ENCODE measurements around the gene UBAC1. TPM values are rescaled to one million over a fixed set of nuclear protein-coding genes. Genes with fewer than 3 reads are reported as not detected.
"Not testable (repeated sequence)": the region's sequence is repeated elsewhere in the genome, so short reads cannot be mapped to it uniquely, and the experiment has no call there.

The UBAC1 gene
- polyA plus RNA-seq, 4 donors, result 28.4 to 38.1 (median 34.6) TPM

DNA sequence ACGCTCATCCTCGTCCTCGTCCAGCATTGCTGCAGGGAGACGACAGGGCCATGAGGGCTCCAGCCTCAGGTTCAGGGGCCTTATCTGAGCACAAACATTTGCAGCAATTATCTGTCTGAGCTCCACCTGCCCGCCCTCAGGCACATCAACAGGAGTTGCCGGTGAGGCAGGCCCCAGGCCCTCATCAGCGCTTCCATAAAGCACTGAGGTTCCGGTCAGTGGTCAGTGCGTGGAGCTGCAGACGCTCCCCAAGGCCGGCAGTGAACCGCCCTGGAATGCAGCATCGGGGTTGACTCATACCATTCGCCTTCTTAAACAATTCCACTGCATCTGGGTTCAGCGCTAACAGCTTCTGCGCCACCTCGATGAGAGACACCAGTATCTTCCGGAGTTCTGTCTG is 15.2 kb downstream of the UBAC1 start:
- DNase-seq (ENCODE audit: low read depth in 4 of 4, low spot score in 2 of 4), result no peak

GRCh38 chr9:135944444-135945252 is 16.5 kb downstream of the UBAC1 start:
- DNase-seq (ENCODE audit: low read depth in 4 of 4, low spot score in 2 of 4), result no peak

GRCh38 chr9:135943604-135944003 is 17.6 kb downstream of the UBAC1 start:
- not testable (repeated sequence) for DNase-seq (ENCODE audit: low read depth in 4 of 4, low spot score in 2 of 4)

GRCh38 chr9:135941288-135941995 is 19.7 kb downstream of the UBAC1 start:
- no peak for DNase-seq (ENCODE audit: low read depth in 4 of 4, low spot score in 2 of 4)

DNA sequence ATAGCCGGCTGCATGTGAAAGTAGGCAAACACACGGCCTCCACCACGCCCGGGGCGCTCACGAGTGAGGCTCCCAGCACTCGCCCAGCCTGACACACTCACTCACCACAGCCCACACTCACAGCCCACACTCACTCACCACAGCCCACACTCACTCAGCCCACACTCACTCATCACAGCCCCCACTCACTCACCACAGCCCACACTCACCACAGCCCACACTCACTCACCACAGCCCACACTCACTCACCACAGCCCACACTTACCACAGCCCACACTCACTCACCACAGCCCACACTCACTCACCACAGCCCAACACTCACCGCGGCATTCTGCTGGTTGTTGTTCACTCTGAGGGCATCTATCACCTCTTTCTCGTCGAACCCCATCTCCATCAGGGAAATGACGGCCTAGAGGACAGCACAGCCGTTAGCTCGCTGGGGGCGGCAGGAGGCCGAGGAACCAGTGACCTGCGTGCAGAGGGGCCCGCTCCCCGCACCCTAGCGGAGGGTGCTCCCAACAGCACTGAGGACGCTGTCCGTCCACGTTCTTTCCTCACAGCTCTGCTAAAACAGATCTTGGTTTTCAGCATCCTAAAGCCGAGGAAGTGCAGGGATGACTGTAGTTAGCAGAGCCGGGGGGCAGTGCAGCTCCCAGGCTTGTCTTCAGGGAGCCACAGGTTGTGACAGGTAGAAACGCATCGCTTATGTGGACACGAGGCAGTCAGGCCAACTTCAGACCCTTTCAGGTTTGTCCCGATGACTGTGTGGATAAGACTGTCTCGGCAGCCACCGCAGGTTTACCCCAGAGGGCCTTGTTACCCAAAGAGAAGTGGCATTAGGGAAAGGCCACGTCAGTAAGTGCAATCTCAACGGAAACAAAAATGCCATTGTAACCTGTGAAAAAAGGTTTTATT is 21.6 kb downstream of the UBAC1 start:
- no peak for DNase-seq (ENCODE audit: low read depth in 4 of 4, low spot score in 2 of 4)

DNA sequence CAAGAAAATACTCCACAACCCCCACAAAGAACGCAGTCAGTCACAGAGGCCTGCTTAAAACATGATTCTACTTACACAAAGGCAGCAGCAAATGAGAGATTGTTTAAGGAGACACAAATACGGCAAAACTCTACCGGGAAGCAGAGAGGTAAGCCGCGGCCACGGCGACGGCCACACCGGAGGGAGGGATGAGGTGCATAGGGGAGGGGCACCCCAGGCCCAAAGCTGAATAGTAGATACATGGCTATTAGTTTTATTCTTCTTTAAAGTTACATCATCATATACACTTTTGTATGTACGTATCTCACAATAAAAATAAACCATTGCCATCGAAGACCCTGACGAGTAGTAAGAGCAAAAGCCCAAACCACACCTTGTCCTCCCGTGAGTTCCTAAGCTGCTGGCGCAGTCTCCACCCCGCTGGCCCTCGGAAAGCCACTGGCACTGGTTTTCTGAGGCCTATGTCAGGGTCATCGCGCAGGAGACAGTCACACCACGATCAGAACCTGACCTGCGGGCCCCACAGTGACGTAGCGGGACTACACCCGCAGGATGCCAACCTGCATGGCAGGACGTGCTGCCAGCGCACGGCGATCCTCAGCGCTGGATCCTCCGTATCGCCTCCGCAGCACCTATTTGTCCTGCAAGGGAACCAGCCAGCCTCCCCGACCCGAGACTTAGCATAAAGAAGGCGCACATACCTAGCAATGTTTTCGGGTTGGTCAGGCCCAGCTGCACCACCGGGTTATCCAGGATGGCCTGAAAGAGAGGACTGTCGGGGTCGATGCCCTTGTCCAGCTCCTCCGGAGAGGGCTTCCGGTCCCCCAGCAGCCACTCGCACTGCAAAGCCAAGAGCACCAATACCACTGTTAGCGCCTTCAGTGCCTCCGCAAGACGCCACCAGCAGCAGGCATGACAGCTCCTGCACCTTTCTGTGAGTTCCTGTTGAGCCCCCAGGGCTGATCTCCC is 23.4 kb downstream of the UBAC1 start:
- DNase-seq (ENCODE audit: low read depth in 4 of 4, low spot score in 2 of 4), result no peak

DNA sequence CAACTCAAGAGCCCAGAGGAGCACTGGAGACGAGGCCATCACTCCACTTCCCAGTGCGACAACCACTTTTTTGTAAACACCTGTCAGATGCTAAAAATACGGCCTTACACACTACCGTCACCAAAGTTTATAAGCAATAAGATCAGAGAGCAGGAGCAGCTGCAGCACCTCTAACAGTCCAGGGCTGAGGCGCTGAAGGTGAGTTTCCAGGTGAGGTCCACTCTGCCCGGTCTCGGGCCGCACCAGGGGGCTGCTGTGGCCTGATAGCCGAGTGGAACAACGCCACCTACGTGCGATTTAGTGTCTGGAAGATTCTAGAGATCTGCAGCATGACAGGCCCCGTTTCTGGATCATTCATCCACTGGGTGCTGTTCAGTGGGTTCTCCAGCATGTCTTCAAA is 28.1 kb downstream of the UBAC1 start:
- DNase-seq (ENCODE audit: low read depth in 4 of 4, low spot score in 2 of 4), result no peak

GRCh38 chr9:135932656-135933055 is 28.5 kb downstream of the UBAC1 start:
- DNase-seq (ENCODE audit: low read depth in 4 of 4, low spot score in 2 of 4), result no peak

GRCh38 chr9:135931349-135931820 is 29.8 kb downstream of the UBAC1 start:
- DNase-seq (ENCODE audit: low read depth in 4 of 4, low spot score in 2 of 4), result no peak

GRCh38 chr9:135930446-135931345 is 30.5 kb downstream of the UBAC1 start:
- DNase-seq (ENCODE audit: low read depth in 4 of 4, low spot score in 2 of 4), result no peak

- DNase-seq (ENCODE audit: low read depth in 4 of 4, low spot score in 2 of 4), result no peak
Measured at GRCh38 chr9:135929656-135930445, 31.3 kb downstream of the UBAC1 start.

- DNase-seq (ENCODE audit: low read depth in 4 of 4, low spot score in 2 of 4), result no peak
Measured at GRCh38 chr9:135928731-135929655, 32.2 kb downstream of the UBAC1 start.

DNA sequence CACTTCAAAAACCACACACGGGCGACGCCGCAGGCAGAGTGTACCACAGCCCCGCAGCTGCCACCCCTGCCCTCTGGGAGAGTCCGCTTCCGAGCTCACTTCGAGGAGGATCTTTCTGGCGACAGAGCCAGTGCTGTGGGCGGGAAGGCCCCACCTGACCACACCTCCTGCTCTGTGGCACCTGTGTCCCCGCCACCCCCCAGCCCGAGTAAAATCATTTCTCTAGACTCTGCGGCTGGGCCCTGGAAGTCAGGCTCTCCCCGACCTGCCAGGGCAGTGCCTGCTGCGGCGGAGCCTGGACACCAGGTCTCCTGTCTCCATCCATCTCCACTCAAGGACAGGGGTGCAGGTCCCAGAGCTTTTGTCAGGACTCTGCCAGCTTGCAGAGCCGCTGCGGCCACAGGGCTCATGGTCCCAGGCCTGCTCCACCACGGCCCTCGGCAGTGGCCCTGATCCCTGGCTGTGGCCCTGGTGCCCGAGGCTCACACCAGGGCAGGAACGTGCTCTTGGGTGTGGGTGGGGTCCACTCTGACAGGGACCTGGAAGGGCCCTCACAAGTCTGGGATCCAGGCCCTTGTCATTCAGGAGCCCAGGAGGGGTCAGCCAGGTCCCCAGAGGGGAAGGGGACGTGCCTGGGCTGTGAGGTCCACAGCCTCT is 33.0 kb downstream of the UBAC1 start:
- DNase-seq (ENCODE audit: low read depth in 4 of 4, low spot score in 2 of 4), result no peak

GRCh38 chr9:135927195-135928013 is 33.8 kb downstream of the UBAC1 start:
- no peak for DNase-seq (ENCODE audit: low read depth in 4 of 4, low spot score in 2 of 4)

GRCh38 chr9:135926402-135927194 is 34.6 kb downstream of the UBAC1 start:
- no peak for DNase-seq (ENCODE audit: low read depth in 4 of 4, low spot score in 2 of 4)
